Measurements from ENCODE around the gene ITPK1.

GRCh38 chr14:93114068-93114710, 1.5 kb downstream of the ITPK1 start:
- no peak for TF ChIP-seq CTCF (conservative IDR thresholded peaks at IDR 0.05 in 1 of 2, IDR thresholded peaks at IDR 0.05 in 1 of 2; ENCODE audit: extremely low read depth in 1 of 2, insufficient read depth in 1 of 2, low read depth in 1 of 2, low read length in 2 of 2)
- TF ChIP-seq EZH2 (IDR thresholded peaks at IDR 0.05; ENCODE audit: borderline replicate concordance, low read length): no peak

Measured in mammary epithelial cell (primary cell).